NB4 (cell line): ENCODE data around the gene ATP8B2.

ENCODE experiments used
- DNase-seq: peaks from one replicate; pipeline ENCODE4 v3.0.0; 2010; ENCODE audit warnings: low read depth
- H3K4me3 ChIP-seq: one replicate; pipeline ENCODE4 v1.5.1; 2011; ENCODE audit warnings: mild to moderate bottlenecking, low read depth, low read length, moderate library complexity
- MYC ChIP-seq: IDR thresholded peaks from 2 replicates; pipeline ENCODE4 v1.6.1; 2011; ENCODE audit warnings: low read depth, low read length
- POLR2A ChIP-seq: IDR thresholded peaks from 2 replicates; pipeline ENCODE4 v1.6.1; 2011; ENCODE audit warnings: mild to moderate bottlenecking; ENCODE audit not compliant: insufficient read length; ENCODE audit errors: extremely low read depth
- TF ChIP-seq, protein P1 (sequence below): IDR thresholded peaks from 2 replicates; pipeline ENCODE4 v1.6.1; 2011; ENCODE audit warnings: low read depth, low read length
- TF ChIP-seq, protein P2 (sequence below): IDR thresholded peaks from one replicate; pipeline ENCODE4 v1.5.1; 2012; ENCODE audit warnings: low read depth, low read length

Gene ATP8B2

DNA sequence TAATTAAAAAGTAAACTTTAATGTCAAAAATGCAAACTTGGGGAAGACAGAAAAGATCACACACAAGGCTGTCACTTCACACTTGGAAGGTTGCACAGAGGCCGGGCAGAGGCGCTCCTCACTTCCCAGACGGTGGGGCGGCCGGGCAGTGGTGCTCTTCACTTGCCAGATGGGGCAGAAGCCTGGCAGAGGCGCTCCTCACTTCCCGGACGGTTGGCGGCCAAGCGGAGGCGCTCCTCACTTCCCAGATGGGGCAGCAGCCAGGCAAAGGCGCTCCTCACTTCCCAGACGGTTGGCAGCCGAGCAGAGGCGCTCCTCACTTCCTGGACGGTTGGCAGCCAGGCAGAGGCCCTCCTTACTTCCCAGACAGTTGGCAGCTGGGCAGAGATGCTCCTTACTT, 54.0 kb downstream of the ATP8B2 start:
- TF ChIP-seq, protein P1, sequence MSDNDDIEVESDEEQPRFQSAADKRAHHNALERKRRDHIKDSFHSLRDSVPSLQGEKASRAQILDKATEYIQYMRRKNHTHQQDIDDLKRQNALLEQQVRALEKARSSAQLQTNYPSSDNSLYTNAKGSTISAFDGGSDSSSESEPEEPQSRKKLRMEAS: no peak
- TF ChIP-seq POLR2A (no peak), MYC (no peak)
- TF ChIP-seq, protein P2, sequence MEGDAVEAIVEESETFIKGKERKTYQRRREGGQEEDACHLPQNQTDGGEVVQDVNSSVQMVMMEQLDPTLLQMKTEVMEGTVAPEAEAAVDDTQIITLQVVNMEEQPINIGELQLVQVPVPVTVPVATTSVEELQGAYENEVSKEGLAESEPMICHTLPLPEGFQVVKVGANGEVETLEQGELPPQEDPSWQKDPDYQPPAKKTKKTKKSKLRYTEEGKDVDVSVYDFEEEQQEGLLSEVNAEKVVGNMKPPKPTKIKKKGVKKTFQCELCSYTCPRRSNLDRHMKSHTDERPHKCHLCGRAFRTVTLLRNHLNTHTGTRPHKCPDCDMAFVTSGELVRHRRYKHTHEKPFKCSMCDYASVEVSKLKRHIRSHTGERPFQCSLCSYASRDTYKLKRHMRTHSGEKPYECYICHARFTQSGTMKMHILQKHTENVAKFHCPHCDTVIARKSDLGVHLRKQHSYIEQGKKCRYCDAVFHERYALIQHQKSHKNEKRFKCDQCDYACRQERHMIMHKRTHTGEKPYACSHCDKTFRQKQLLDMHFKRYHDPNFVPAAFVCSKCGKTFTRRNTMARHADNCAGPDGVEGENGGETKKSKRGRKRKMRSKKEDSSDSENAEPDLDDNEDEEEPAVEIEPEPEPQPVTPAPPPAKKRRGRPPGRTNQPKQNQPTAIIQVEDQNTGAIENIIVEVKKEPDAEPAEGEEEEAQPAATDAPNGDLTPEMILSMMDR: no peak
- DNase-seq: no peak

DNA sequence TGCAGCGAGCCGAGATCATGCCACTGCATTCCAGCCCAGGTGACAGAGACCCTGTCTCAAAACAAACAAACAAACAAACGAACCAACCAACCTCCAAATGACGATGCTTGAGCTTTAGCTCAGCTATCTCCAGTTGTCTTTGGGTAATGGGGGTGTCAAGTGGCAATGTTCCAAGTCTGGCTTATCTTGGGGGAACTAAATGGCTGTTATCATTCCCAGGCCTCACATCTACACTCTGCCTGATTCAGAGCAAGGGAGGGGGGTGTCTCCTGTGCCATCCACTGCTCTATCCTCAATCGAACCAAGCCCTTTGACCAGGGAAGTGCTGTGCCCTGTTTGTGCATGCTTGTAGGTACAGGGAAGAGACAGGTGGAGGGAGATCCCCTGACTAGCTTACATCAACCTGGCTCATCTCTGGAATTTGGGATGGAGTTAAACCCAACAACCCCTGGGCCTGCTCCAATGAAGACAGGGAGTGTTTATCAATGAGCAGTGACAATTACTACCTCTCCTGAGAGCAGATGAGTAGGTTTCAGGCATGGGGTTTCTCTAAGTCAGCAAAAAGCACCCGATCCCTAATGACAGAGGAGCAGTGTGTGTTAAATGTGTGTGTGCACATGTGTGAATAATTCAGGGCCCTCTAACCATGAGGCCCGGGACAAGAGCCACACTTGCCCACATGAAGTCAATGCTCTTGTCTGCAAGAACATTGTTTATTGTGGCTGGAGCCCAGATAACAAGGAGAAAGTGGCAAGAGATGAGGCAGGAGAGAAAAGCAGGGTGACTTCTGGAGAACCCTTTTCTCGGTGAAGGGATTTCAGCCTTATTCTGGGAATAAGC, 59.5 kb downstream of the ATP8B2 start:
- DNase-seq: no peak
- TF ChIP-seq MYC: no peak
- TF ChIP-seq, protein P1: no peak
- TF ChIP-seq, protein P2: no peak
- no peak for TF ChIP-seq POLR2A
- H3K4me3 ChIP-seq: no peak overlapping the region

More for the DNA sequence above, 54.0 kb downstream of the ATP8B2 start:
- no peak overlapping the region for H3K4me3 ChIP-seq

DNA sequence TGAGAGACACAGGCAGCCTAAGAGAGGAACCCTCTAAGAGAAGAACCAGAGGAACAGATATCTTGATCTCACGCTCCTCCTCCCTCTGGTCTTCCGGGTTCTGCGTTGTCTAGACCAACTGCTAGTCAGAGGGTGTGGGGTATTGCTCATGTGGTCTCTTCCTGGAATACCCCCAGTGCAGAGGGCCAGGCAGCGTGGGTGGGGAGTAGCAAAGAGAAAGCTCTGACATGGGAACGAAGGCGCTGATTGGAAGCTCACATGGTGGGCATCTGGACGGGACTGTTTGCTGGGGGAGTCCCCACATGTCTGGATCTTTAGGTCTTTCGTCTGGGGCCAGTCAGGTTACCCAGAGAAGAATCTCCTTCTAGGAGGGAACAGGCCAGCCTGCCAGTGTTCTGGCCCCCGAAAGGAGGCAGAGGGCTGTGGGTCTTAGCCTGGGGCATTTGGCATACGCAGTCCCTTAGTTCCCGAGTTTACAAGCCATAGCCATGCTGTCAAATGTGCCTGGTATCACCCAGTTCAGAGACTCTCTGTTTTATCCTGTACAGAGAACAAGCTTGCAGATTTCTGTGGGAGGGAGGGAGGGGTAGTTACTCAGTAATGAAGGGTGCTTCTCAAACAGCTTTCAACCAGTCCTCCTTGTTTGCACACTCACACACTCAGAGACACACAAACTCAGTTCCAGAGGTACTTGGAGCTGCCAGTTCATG, 61.5 kb downstream of the ATP8B2 start:
- no peak for TF ChIP-seq POLR2A
- no peak for TF ChIP-seq MYC
- TF ChIP-seq, protein P2: no peak
- TF ChIP-seq, protein P1: no peak
- DNase-seq: no peak
- H3K4me3 ChIP-seq: no peak overlapping the region

DNA sequence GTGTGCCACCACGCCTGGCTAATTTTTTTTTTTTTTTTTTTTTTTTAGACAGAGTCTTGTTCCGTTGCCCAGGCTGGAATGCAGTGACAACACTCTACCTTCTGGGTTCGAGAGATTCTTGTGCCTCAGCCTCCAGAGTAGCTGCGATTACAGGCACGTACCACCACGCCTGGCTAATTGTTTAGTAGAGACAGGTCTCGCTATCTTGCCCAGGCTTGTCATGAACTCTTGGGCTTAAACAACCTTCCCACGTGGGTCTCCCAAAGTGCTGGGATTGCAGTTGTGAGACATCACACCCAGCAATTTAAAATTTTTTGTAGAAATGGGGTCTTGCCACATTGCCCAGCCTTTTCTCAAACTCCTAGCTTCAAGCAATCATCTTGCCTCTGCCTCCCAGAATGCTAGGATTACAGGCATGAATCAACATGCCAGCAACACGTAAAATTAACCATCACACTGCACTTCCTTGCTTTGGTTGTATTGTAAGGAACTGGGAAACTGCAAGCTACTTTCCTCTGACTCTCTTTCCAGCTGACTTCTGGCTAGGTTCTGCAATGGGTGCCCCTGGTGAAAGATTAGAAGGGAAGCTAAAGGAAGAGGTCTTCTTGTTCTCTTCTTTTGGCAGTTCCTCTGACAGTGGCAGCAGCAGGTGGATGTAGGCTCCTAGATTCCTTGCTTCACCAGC, 65.9 kb downstream of the ATP8B2 start:
- no peak for DNase-seq
- TF ChIP-seq, protein P1: no peak
- no peak for TF ChIP-seq MYC
- TF ChIP-seq, protein P2: no peak
- no peak for TF ChIP-seq POLR2A
- no peak overlapping the region for H3K4me3 ChIP-seq

DNA sequence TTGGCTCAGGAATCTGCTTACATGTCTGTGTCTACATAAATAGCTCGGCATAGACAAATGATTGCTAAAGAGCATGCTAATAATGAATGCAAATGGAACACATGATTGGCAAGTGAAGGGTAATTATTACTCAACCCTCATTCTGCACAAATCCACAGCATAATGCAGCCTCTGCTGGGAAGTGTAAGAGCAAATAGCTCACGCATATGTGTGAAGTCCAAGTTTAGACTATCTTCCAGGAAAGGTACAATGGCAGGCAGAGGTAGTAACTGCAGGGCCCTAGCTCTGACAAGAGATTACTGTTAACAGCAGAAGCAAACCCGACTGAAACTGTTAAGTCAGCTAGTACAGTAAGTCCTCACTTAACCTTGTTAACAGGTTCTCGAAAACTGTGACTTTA, 72.8 kb downstream of the ATP8B2 start:
- H3K4me3 ChIP-seq: no peak overlapping the region
- TF ChIP-seq POLR2A: no peak
- TF ChIP-seq, protein P2: no peak
- no peak for TF ChIP-seq MYC
- TF ChIP-seq, protein P1: no peak
- peak; percentile 33 for DNase-seq
